Stimulated activated CD4-positive, alpha-beta T cell treated with anti-CD3 and anti-CD28 coated beads, Interleukin-4, amount 100 ng/mL, for 24 hours (primary cell): ENCODE measurements around the gene FREM1.
A peak's percentile ranks its signal among the peaks of the same experiment; 100 is the strongest.

Experiments
- DNase-seq: peaks from one replicate; pipeline ENCODE4 v3.0.0-alpha.2; 2020

FREM1 gene

GRCh38 chr9:14749741-14750211 lies 160.5 kb downstream of the FREM1 start:
- no peak for DNase-seq

GRCh38 chr9:14748373-14748772 lies 161.9 kb downstream of the FREM1 start:
- no peak for DNase-seq

GRCh38 chr9:14747111-14747510 lies 163.1 kb downstream of the FREM1 start:
- DNase-seq: no peak

- DNase-seq: no peak
Observed at GRCh38 chr9:14746626-14747025, 163.6 kb downstream of the FREM1 start.

- no peak for DNase-seq
Observed at GRCh38 chr9:14744768-14745167, 165.5 kb downstream of the FREM1 start.

GRCh38 chr9:14741369-14741768 lies 168.9 kb downstream of the FREM1 start:
- no peak for DNase-seq

- no peak for DNase-seq
Observed at GRCh38 chr9:14733133-14733532, 177.1 kb downstream of the FREM1 start.

GRCh38 chr9:14731294-14731981 lies 178.8 kb downstream of the FREM1 start:
- no peak for DNase-seq

GRCh38 chr9:14730461-14730898 lies 179.7 kb downstream of the FREM1 start:
- DNase-seq: no peak

GRCh38 chr9:14723301-14723700 lies 186.9 kb downstream of the FREM1 start:
- DNase-seq: no peak

GRCh38 chr9:14722391-14723035 lies 187.7 kb downstream of the FREM1 start, which contains the start of gene CER1:
Gene CER1, minus strand, starts transcription at chr9:14722733. Its CDS starts 61 bp downstream, at chr9:14722672.
- DNase-seq: no peak

- DNase-seq: no peak
Observed at GRCh38 chr9:14719231-14719923, 190.9 kb downstream of the FREM1 start.

- DNase-seq: no peak
Observed at GRCh38 chr9:14715102-14715501, 195.1 kb downstream of the FREM1 start.

- no peak for DNase-seq
Observed at GRCh38 chr9:14713187-14713767, 197.0 kb downstream of the FREM1 start.

- no peak for DNase-seq
Observed at GRCh38 chr9:14710804-14711203, 199.4 kb downstream of the FREM1 start.

- no peak for DNase-seq
Observed at GRCh38 chr9:14706530-14707140, 203.6 kb downstream of the FREM1 start.

- DNase-seq: no peak
Observed at GRCh38 chr9:14705079-14705478, 205.1 kb downstream of the FREM1 start.

- no peak for DNase-seq
Observed at GRCh38 chr9:14704281-14704680, 205.9 kb downstream of the FREM1 start.

- DNase-seq: no peak
Observed at GRCh38 chr9:14702200-14702720, 208.0 kb downstream of the FREM1 start.

- DNase-seq: peak; percentile 53
Observed at GRCh38 chr9:14693251-14693861, 216.9 kb downstream of the FREM1 start, which contains the start of gene ZDHHC21. Gene ZDHHC21, minus strand, starts transcription at chr9:14693432. Its CDS starts 19,092 bp downstream, at chr9:14674340.

- DNase-seq: peak; percentile 24
Observed at GRCh38 chr9:14692470-14693250, 217.6 kb downstream of the FREM1 start.
